ENCODE results near the gene F7. TPM values are rescaled to one million over a fixed set of nuclear protein-coding genes. Genes with fewer than 3 reads are reported as not detected.
A peak's percentile ranks its signal among the peaks of the same experiment; 100 is the strongest.

F7 gene
- total RNA-seq, 3 donors from 2014 or later (not counting 1 experiment from before 2014, with no cell fraction given), result 0.25 to 0.91 TPM; not detected in 1

- Mint-ChIP-seq H3K36me3 (no peaks in the 10 kb centered on the region), H3K4me1 (no peaks in the 10 kb centered on the region), H3K9me3 (no peaks in the 10 kb centered on the region), H3K27ac (no peak overlapping the region), H3K27me3 (ENCODE audit: low read depth in 2 of 2) (no peaks in the 10 kb centered on the region), H3K4me3 (no peak overlapping the region)
- intact Hi-C loops (cut with micrococcal nuclease), result no loop called here
- no peaks in the 10 kb centered on the region for H3K4me1 ChIP-seq (ENCODE audit: control insufficient read depth, insufficient read depth, low read length)
- H3K36me3 ChIP-seq (ENCODE audit: control insufficient read depth, insufficient read depth, low read length), result no peaks in the 10 kb centered on the region
- no peak overlapping the region for H3K4me3 ChIP-seq (ENCODE audit: low read length)
- WGBS (ENCODE audit: insufficient coverage), result 90% methylated on average over 16 of the region's 16 CpGs
- no peaks in the 10 kb centered on the region for H3K9me3 ChIP-seq (ENCODE audit: control insufficient read depth, insufficient read depth, low read length)
- ATAC-seq, result no peak
- DNase-seq, result no peak
- TF ChIP-seq, protein P1, sequence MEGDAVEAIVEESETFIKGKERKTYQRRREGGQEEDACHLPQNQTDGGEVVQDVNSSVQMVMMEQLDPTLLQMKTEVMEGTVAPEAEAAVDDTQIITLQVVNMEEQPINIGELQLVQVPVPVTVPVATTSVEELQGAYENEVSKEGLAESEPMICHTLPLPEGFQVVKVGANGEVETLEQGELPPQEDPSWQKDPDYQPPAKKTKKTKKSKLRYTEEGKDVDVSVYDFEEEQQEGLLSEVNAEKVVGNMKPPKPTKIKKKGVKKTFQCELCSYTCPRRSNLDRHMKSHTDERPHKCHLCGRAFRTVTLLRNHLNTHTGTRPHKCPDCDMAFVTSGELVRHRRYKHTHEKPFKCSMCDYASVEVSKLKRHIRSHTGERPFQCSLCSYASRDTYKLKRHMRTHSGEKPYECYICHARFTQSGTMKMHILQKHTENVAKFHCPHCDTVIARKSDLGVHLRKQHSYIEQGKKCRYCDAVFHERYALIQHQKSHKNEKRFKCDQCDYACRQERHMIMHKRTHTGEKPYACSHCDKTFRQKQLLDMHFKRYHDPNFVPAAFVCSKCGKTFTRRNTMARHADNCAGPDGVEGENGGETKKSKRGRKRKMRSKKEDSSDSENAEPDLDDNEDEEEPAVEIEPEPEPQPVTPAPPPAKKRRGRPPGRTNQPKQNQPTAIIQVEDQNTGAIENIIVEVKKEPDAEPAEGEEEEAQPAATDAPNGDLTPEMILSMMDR (IDR thresholded peaks at IDR 0.05), result no peak
- H3K27me3 ChIP-seq (ENCODE audit: control insufficient read depth, insufficient read depth, low read length), result no peaks in the 10 kb centered on the region
- no peak overlapping the region for H3K27ac ChIP-seq (ENCODE audit: low read length)
Observed at GRCh38 chr13:113119166-113119821, 13.7 kb downstream of the F7 start.

DNA sequence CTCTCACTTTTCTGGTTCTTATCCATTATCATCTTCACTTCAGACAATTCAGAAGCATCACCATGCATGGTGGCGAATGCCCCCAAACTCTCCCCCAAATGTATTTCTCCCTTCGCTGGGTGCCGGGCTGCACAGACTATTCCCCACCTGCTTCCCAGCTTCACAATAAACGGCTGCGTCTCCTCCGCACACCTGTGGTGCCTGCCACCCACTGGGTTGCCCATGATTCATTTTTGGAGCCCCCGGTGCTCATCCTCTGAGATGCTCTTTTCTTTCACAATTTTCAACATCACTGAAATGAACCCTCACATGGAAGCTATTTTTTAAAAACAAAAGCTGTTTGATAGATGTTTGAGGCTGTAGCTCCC, 14.2 kb downstream of the F7 start:
- no peak for ATAC-seq
- Histone ChIP-seq H3K9me3 (ENCODE audit: control insufficient read depth, insufficient read depth, low read length) (no peaks in the 10 kb centered on the region), H3K4me1 (ENCODE audit: control insufficient read depth, insufficient read depth, low read length) (no peaks in the 10 kb centered on the region), H3K4me3 (ENCODE audit: low read length) (no peak overlapping the region), H3K27me3 (ENCODE audit: control insufficient read depth, insufficient read depth, low read length) (no peaks in the 10 kb centered on the region), H3K36me3 (ENCODE audit: control insufficient read depth, insufficient read depth, low read length) (no peaks in the 10 kb centered on the region), H3K27ac (ENCODE audit: low read length) (no peak overlapping the region)
- WGBS (ENCODE audit: insufficient coverage), result 90% methylated on average over 7 of the region's 7 CpGs
- no peaks in the 10 kb centered on the region for H3K9me3 Mint-ChIP-seq
- TF ChIP-seq, protein P1 (IDR thresholded peaks at IDR 0.05), result no peak
- no peak overlapping the region for H3K27ac Mint-ChIP-seq
- intact Hi-C loops (cut with micrococcal nuclease), result no loop called here
- H3K27me3 Mint-ChIP-seq (ENCODE audit: low read depth in 2 of 2), result no peaks in the 10 kb centered on the region
- no peaks in the 10 kb centered on the region for H3K4me1 Mint-ChIP-seq
- no peak overlapping the region for H3K4me3 Mint-ChIP-seq
- DNase-seq, result no peak
- H3K36me3 Mint-ChIP-seq, result no peaks in the 10 kb centered on the region

- Histone ChIP-seq H3K27ac (ENCODE audit: low read length) (no peak overlapping the region), H3K27me3 (ENCODE audit: control insufficient read depth, insufficient read depth, low read length) (no peaks in the 10 kb centered on the region), H3K9me3 (ENCODE audit: control insufficient read depth, insufficient read depth, low read length) (no peaks in the 10 kb centered on the region), H3K36me3 (ENCODE audit: control insufficient read depth, insufficient read depth, low read length) (no peaks in the 10 kb centered on the region), H3K4me3 (ENCODE audit: low read length) (no peak overlapping the region), H3K4me1 (ENCODE audit: control insufficient read depth, insufficient read depth, low read length) (no peaks in the 10 kb centered on the region)
- TF ChIP-seq, protein P1 (IDR thresholded peaks at IDR 0.05), result no peak
- H3K4me3 Mint-ChIP-seq, result no peak overlapping the region
- H3K9me3 Mint-ChIP-seq, result no peaks in the 10 kb centered on the region
- intact Hi-C loops (cut with micrococcal nuclease), result no loop called here
- ATAC-seq (no peak), DNase-seq (peak in 1 of 2 donors; percentile 6)
- no peaks in the 10 kb centered on the region for H3K36me3 Mint-ChIP-seq
- H3K4me1 Mint-ChIP-seq, result no peaks in the 10 kb centered on the region
- no peak overlapping the region for H3K27ac Mint-ChIP-seq
- H3K27me3 Mint-ChIP-seq (ENCODE audit: low read depth in 2 of 2), result peaks cover 0 to under 1% of the 10 kb centered on the region in 2 donors
- 84% methylated on average over 19 of the region's 19 CpGs for WGBS (ENCODE audit: insufficient coverage)
Observed at GRCh38 chr13:113120300-113121182, 14.9 kb downstream of the F7 start.
